Measurements from ENCODE around the gene CRTC3. TPM values are rescaled to one million over a fixed set of nuclear protein-coding genes. Genes with fewer than 3 reads are reported as not detected.
A peak's percentile ranks its signal among the peaks of the same experiment; 100 is the strongest.

CRTC3 gene
- total RNA-seq, 1 experiment from 2014 or later, result 27.7 TPM

DNA sequence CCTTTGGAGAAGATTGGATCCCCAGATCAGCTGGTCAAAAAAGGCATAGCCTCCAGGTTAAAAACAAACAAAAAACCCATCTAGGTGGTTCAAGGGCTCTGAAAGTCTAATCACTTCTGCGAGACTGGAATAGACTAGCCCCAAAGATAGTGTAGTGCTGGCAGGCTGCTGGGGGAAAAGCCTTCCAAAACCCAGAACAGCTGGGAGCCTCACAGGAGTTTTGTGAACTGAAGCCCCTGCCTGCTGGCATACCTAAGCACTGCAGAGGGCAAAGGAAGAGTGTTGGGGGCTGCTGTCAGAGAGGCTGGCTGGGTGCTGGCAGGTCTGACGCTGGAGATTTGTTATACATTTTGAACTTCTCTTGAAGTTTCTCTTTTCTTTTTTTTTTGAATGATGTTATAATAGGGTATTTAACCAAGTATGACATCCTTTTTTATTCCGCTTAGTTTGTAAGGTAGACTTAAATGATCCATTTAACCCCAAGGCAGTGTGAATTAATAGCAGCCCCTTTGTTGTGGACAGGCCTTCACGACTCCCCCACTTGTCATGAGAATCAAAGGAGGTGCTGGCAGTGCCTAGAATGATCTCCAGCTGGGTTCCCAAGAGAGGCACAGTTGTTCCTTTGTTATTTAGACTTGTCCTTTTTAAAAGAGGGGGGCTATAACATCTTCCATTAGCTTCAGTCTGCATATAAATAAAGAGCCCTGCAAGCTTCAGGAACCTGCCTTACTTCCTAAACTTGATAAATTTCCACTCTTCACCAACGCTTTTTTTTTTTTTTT, 53.9 kb downstream of the CRTC3 start:
- DNase-seq, result no peak
- no peaks in the 10 kb centered on the region for H4K20me1 ChIP-seq (ENCODE audit: insufficient read depth, low read depth, low read length)
- no peak overlapping the region for H2AFZ ChIP-seq (ENCODE audit: low read length)
- no peak overlapping the region for H3K27ac ChIP-seq (ENCODE audit: low read length)
- H3K27me3 ChIP-seq (ENCODE audit: low read length), result no peaks in the 10 kb centered on the region
- H3K79me2 ChIP-seq (ENCODE audit: low read length), result peaks cover 80% of the 10 kb centered on the region
- H3K9me2 ChIP-seq (replicated peaks; ENCODE audit: insufficient read depth, low read length), result no peaks in the 10 kb centered on the region
- no peaks in the 10 kb centered on the region for H3K9me3 ChIP-seq (ENCODE audit: low read length)
- no peak overlapping the region for H3K4me3 ChIP-seq (ENCODE audit: low read length)
- H3K4me2 ChIP-seq (ENCODE audit: low read depth, low read length, poor library complexity, severe bottlenecking), result no peak overlapping the region
- H3K36me3 ChIP-seq (ENCODE audit: insufficient read depth, low read length), result no peaks in the 10 kb centered on the region
- no peak overlapping the region for H3K9ac ChIP-seq (ENCODE audit: low read length)
- H3K4me1 ChIP-seq (ENCODE audit: low read length), result peaks cover 43% of the 10 kb centered on the region

DNA sequence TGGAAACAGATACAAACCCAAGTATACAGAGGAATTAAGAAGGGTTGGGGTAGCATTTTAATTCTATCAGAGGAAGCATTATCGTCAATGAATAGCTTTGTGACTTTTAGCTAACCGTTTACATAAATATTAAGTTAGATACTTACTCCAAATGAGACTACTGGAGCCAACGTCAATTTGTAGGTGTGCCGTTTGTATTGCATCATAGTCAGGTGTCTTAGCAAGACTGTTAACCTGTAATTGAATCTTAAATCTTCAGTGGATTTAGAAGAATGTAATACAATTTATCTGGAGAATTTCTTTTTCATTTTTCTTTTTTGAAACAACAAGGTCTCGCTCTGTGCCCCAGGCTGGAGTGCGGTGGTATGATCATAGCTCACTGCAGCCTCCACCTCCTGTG, 55.1 kb downstream of the CRTC3 start:
- H3K9ac ChIP-seq (ENCODE audit: low read length), result no peak overlapping the region
- H3K27ac ChIP-seq (ENCODE audit: low read length), result no peak overlapping the region
- no peaks in the 10 kb centered on the region for H3K36me3 ChIP-seq (ENCODE audit: insufficient read depth, low read length)
- no peaks in the 10 kb centered on the region for H3K27me3 ChIP-seq (ENCODE audit: low read length)
- H3K79me2 ChIP-seq (ENCODE audit: low read length), result peaks cover 73% of the 10 kb centered on the region
- H4K20me1 ChIP-seq (ENCODE audit: insufficient read depth, low read depth, low read length), result no peaks in the 10 kb centered on the region
- no peak overlapping the region for H2AFZ ChIP-seq (ENCODE audit: low read length)
- no peak for DNase-seq
- no peak overlapping the region for H3K4me2 ChIP-seq (ENCODE audit: low read depth, low read length, poor library complexity, severe bottlenecking)
- peaks cover 36% of the 10 kb centered on the region for H3K4me1 ChIP-seq (ENCODE audit: low read length)
- no peak overlapping the region for H3K4me3 ChIP-seq (ENCODE audit: low read length)
- H3K9me3 ChIP-seq (ENCODE audit: low read length), result no peaks in the 10 kb centered on the region
- no peaks in the 10 kb centered on the region for H3K9me2 ChIP-seq (replicated peaks; ENCODE audit: insufficient read depth, low read length)

- no peaks in the 10 kb centered on the region for H3K27me3 ChIP-seq (ENCODE audit: low read length)
- no peak overlapping the region for H3K27ac ChIP-seq (ENCODE audit: low read length)
- peaks cover 69% of the 10 kb centered on the region for H3K79me2 ChIP-seq (ENCODE audit: low read length)
- H3K9me2 ChIP-seq (replicated peaks; ENCODE audit: insufficient read depth, low read length), result no peaks in the 10 kb centered on the region
- no peak overlapping the region for H3K4me2 ChIP-seq (ENCODE audit: low read depth, low read length, poor library complexity, severe bottlenecking)
- no peak for DNase-seq
- H4K20me1 ChIP-seq (ENCODE audit: insufficient read depth, low read depth, low read length), result no peaks in the 10 kb centered on the region
- no peak overlapping the region for H3K9ac ChIP-seq (ENCODE audit: low read length)
- peaks cover 32% of the 10 kb centered on the region for H3K4me1 ChIP-seq (ENCODE audit: low read length)
- no peak overlapping the region for H2AFZ ChIP-seq (ENCODE audit: low read length)
- no peak overlapping the region for H3K4me3 ChIP-seq (ENCODE audit: low read length)
- no peaks in the 10 kb centered on the region for H3K9me3 ChIP-seq (ENCODE audit: low read length)
- H3K36me3 ChIP-seq (ENCODE audit: insufficient read depth, low read length), result no peaks in the 10 kb centered on the region
Observed at GRCh38 chr15:90585863-90586262, 56.1 kb downstream of the CRTC3 start.

DNA sequence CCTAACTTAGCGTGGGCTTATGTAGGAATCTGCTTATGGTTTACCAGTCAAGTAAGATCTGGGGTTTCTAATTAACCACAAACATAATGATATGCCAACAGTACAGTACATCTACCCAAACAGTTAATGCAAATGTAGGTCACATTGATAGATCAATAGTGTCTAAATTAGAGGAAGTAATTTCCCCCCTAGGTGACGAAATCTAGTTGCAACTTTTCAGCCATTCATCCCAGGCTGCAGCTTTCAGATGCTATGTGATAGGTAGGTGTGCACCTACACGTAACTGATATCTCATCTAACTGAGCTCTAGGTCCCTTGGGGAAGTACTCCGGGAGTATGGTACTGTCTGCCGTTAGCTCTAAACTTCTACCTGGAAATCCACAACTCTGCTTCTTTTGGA, 57.2 kb downstream of the CRTC3 start:
- Histone ChIP-seq H3K9me3 (ENCODE audit: low read length) (no peaks in the 10 kb centered on the region), H3K36me3 (ENCODE audit: insufficient read depth, low read length) (no peaks in the 10 kb centered on the region), H3K27me3 (ENCODE audit: low read length) (no peaks in the 10 kb centered on the region), H2AFZ (ENCODE audit: low read length) (no peak overlapping the region), H3K4me2 (ENCODE audit: low read depth, low read length, poor library complexity, severe bottlenecking) (no peak overlapping the region), H3K27ac (ENCODE audit: low read length) (peak overlapping the region; percentile 61), H3K9ac (ENCODE audit: low read length) (no peak overlapping the region), H3K4me1 (ENCODE audit: low read length) (peaks cover 22% of the 10 kb centered on the region), H3K4me3 (ENCODE audit: low read length) (no peak overlapping the region), H4K20me1 (ENCODE audit: insufficient read depth, low read depth, low read length) (no peaks in the 10 kb centered on the region), H3K79me2 (ENCODE audit: low read length) (peaks cover 58% of the 10 kb centered on the region), H3K9me2 (replicated peaks; ENCODE audit: insufficient read depth, low read length) (no peaks in the 10 kb centered on the region)
- DNase-seq, result peak; percentile 52

GRCh38 chr15:90588427-90588826, 58.7 kb downstream of the CRTC3 start:
- no peak for DNase-seq
- Histone ChIP-seq H3K9me3 (ENCODE audit: low read length) (no peaks in the 10 kb centered on the region), H3K79me2 (ENCODE audit: low read length) (peaks cover 49% of the 10 kb centered on the region), H3K4me3 (ENCODE audit: low read length) (no peak overlapping the region), H3K27ac (ENCODE audit: low read length) (no peak overlapping the region), H2AFZ (ENCODE audit: low read length) (no peak overlapping the region), H3K9me2 (replicated peaks; ENCODE audit: insufficient read depth, low read length) (no peaks in the 10 kb centered on the region), H3K4me1 (ENCODE audit: low read length) (peaks cover 19% of the 10 kb centered on the region), H3K27me3 (ENCODE audit: low read length) (no peaks in the 10 kb centered on the region), H3K9ac (ENCODE audit: low read length) (no peak overlapping the region), H3K36me3 (ENCODE audit: insufficient read depth, low read length) (no peaks in the 10 kb centered on the region), H3K4me2 (ENCODE audit: low read depth, low read length, poor library complexity, severe bottlenecking) (no peak overlapping the region), H4K20me1 (ENCODE audit: insufficient read depth, low read depth, low read length) (no peaks in the 10 kb centered on the region)

- H2AFZ ChIP-seq (ENCODE audit: low read length), result no peak overlapping the region
- no peak overlapping the region for H3K9ac ChIP-seq (ENCODE audit: low read length)
- H3K9me2 ChIP-seq (replicated peaks; ENCODE audit: insufficient read depth, low read length), result no peaks in the 10 kb centered on the region
- no peaks in the 10 kb centered on the region for H4K20me1 ChIP-seq (ENCODE audit: insufficient read depth, low read depth, low read length)
- no peaks in the 10 kb centered on the region for H3K27me3 ChIP-seq (ENCODE audit: low read length)
- no peak overlapping the region for H3K27ac ChIP-seq (ENCODE audit: low read length)
- peaks cover 33% of the 10 kb centered on the region for H3K79me2 ChIP-seq (ENCODE audit: low read length)
- no peaks in the 10 kb centered on the region for H3K36me3 ChIP-seq (ENCODE audit: insufficient read depth, low read length)
- H3K4me2 ChIP-seq (ENCODE audit: low read depth, low read length, poor library complexity, severe bottlenecking), result no peak overlapping the region
- H3K4me1 ChIP-seq (ENCODE audit: low read length), result peaks cover 40% of the 10 kb centered on the region
- no peaks in the 10 kb centered on the region for H3K9me3 ChIP-seq (ENCODE audit: low read length)
- DNase-seq, result no peak
- H3K4me3 ChIP-seq (ENCODE audit: low read length), result no peak overlapping the region
Observed at GRCh38 chr15:90591524-90591923, 61.8 kb downstream of the CRTC3 start.

DNA sequence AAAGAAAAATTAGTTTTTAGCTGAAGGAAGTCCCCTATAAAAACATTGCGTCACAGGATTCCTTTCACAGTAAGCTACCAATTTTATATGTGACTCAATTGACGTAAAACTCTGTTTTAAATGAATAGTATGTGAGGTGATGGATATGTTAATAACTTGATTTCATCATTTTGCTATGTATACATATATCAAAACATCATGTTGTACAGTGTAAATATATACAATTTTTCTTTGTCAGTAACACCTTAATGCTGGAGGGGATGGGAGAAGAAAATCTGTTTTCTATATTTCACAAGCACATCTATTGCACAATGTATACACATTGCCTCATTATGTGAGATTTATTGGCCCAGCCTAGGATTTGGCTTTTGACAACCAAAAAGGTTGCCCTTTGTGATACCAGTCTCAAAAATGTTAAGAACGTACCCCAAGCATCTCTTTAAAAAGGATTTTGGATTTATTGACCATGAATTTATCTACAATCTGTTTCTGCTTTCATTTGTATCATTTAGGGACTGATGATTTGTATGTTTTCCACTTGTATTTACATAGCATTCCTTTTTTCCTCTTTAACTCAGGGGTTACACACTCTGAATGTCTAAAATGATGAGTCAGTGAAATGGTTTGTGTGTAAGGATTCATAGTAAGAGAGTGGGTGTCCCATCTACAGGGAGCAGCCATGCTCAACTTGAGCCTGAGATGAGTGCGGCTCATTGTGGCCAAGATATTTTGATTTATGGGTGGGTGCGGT, 62.6 kb downstream of the CRTC3 start:
- no peaks in the 10 kb centered on the region for H3K36me3 ChIP-seq (ENCODE audit: insufficient read depth, low read length)

DNA sequence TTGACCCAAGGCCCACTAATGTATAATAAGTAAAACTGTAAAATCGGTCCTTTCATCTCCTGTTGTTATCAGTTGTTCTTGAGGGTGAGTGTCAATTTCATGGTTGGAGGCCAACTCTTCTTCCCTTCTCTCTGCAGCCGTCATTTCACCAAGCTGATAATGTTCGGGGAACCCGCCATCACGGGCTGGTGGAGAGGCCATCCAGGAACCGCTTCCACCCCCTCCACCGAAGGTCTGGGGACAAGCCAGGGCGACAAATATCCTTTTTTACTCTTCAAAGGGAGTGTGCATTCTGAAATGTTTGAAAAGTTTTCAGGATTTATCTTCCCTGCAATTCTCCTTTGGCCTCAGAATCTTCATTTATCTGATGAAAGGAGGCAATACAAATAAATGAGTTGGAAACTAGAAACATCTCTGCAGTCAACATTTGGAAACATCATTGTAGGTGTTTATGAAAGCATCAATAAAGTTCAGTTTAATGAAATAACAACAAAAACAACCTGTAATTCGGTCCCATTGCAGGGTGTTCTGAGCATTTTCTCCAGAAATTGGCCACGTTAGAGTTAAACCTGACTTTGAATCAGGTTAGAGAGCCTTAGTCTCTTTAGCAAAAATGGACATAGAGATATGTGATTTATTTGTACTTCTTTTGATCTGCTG, 63.9 kb downstream of the CRTC3 start:
- H3K4me2 ChIP-seq (ENCODE audit: low read depth, low read length, poor library complexity, severe bottlenecking), result peak overlapping the region; percentile 65
- peaks cover 52% of the 10 kb centered on the region for H3K4me1 ChIP-seq (ENCODE audit: low read length)
- H3K9ac ChIP-seq (ENCODE audit: low read length), result peak overlapping the region; percentile 55

More for the DNA sequence above, 62.6 kb downstream of the CRTC3 start:
- Histone ChIP-seq H3K4me1 (ENCODE audit: low read length) (peaks cover 40% of the 10 kb centered on the region), H2AFZ (ENCODE audit: low read length) (no peak overlapping the region), H4K20me1 (ENCODE audit: insufficient read depth, low read depth, low read length) (no peaks in the 10 kb centered on the region), H3K79me2 (ENCODE audit: low read length) (peaks cover 25% of the 10 kb centered on the region), H3K27me3 (ENCODE audit: low read length) (no peaks in the 10 kb centered on the region), H3K9ac (ENCODE audit: low read length) (no peak overlapping the region), H3K4me2 (ENCODE audit: low read depth, low read length, poor library complexity, severe bottlenecking) (no peak overlapping the region), H3K9me2 (replicated peaks; ENCODE audit: insufficient read depth, low read length) (no peaks in the 10 kb centered on the region), H3K9me3 (ENCODE audit: low read length) (no peaks in the 10 kb centered on the region), H3K27ac (ENCODE audit: low read length) (no peak overlapping the region), H3K4me3 (ENCODE audit: low read length) (no peak overlapping the region)
- no peak for DNase-seq

More for the DNA sequence above, 63.9 kb downstream of the CRTC3 start:
- no peaks in the 10 kb centered on the region for H3K9me2 ChIP-seq (replicated peaks; ENCODE audit: insufficient read depth, low read length)
- DNase-seq, result no peak
- no peaks in the 10 kb centered on the region for H4K20me1 ChIP-seq (ENCODE audit: insufficient read depth, low read depth, low read length)
- H3K4me3 ChIP-seq (ENCODE audit: low read length), result peak overlapping the region; percentile 47
- H3K27ac ChIP-seq (ENCODE audit: low read length), result peak overlapping the region; percentile 73
- H3K79me2 ChIP-seq (ENCODE audit: low read length), result peaks cover 19% of the 10 kb centered on the region
- no peaks in the 10 kb centered on the region for H3K9me3 ChIP-seq (ENCODE audit: low read length)
- no peaks in the 10 kb centered on the region for H3K36me3 ChIP-seq (ENCODE audit: insufficient read depth, low read length)
- no peaks in the 10 kb centered on the region for H3K27me3 ChIP-seq (ENCODE audit: low read length)
- H2AFZ ChIP-seq (ENCODE audit: low read length), result no peak overlapping the region
